K562 (cell line): ENCODE data around the gene TLX2. TPM values are rescaled to one million over a fixed set of nuclear protein-coding genes. Genes with fewer than 3 reads are reported as not detected.
A peak's percentile ranks its signal among the peaks of the same experiment; 100 is the strongest.

ENCODE experiments used
- BRD9 ChIP-seq: fragments of 450-650 bp; IDR thresholded peaks from 2 replicates; pipeline ENCODE4 v1.6.1; 2018; ENCODE audit warnings: low read depth; ENCODE audit not compliant: partially characterized antibody
- CAMTA2 ChIP-seq: fragments of 250-450 bp; sonication (Bioruptor Pico); conservative IDR thresholded peaks from 2 replicates; pipeline ENCODE4 v1.5.1; 2022
- CBFA2T2 ChIP-seq: fragments of 450-650 bp; conservative IDR thresholded peaks from 2 replicates; pipeline ENCODE4 v1.6.1; 2017; ENCODE audit warnings: mild to moderate bottlenecking
- CBX1 ChIP-seq: sonication (generic); IDR thresholded peaks from 2 replicates; pipeline ENCODE4 v1.6.1; 2016; ENCODE audit warnings: antibody characterized with exemption, low read depth, mild to moderate bottlenecking
- CBX5 ChIP-seq: IDR thresholded peaks from 2 replicates; pipeline ENCODE4 v1.6.1; 2014; ENCODE audit warnings: low read depth, borderline replicate concordance
- ELF1 ChIP-seq: fragments of 200-800 bp; sonication (Bioruptor generic); IDR thresholded peaks from 2 replicates; pipeline ENCODE4 v1.6.1; 2016; ENCODE audit warnings: missing genetic modification characterization, missing compliant biosample characterization
- ESRRA ChIP-seq: fragments of 450-650 bp; IDR thresholded peaks from 2 replicates; pipeline ENCODE4 v1.6.1; 2014; ENCODE audit warnings: low read depth, mild to moderate bottlenecking, moderate library complexity, borderline replicate concordance
- ETS2 ChIP-seq: IDR thresholded peaks from 2 replicates; pipeline ENCODE4 v1.6.1; 2016; ENCODE audit warnings: borderline replicate concordance, missing genetic modification characterization, mild to moderate bottlenecking, moderate library complexity, missing compliant biosample characterization; ENCODE audit not compliant: poor library complexity, severe bottlenecking
- ETV1 ChIP-seq: fragments of 450-650 bp; conservative IDR thresholded peaks from 2 replicates; pipeline ENCODE4 v1.6.1; 2016; ENCODE audit warnings: missing genetic modification characterization, control low read depth, low read depth, missing compliant biosample characterization
- FOS ChIP-seq: IDR thresholded peaks from 3 replicates; pipeline ENCODE4 v1.6.1; 2011; ENCODE audit not compliant: insufficient read length; ENCODE audit errors: extremely low read depth
- FUS ChIP-seq: fragments of 200-400 bp; formaldehyde crosslinking; optimal IDR thresholded peaks from 2 replicates; pipeline ENCODE3; 2017; ENCODE audit warnings: low read depth, low read length
- KAT8 ChIP-seq: fragments of 450-650 bp; IDR thresholded peaks from 2 replicates; pipeline ENCODE4 v1.6.1; 2016; ENCODE audit warnings: low read depth, mild to moderate bottlenecking
- KDM4B ChIP-seq, 2 experiments: fragments of 450-650 bp in 1 of 2; sonication (generic) in 1 of 2; IDR thresholded peaks; 2 replicates each; pipeline ENCODE4 v1.6.1; 2016 to 2017; ENCODE audit warnings: borderline replicate concordance in 2 of 2, antibody characterized with exemption in 1 of 2, low read depth in 1 of 2, mild to moderate bottlenecking in 1 of 2
- LCOR ChIP-seq: sonication (generic); formaldehyde crosslinking; IDR thresholded peaks from 2 replicates; pipeline ENCODE4 v1.8.0; 2022; ENCODE audit warnings: mild to moderate bottlenecking, missing genetic modification reagents
- NKRF ChIP-seq: fragments of 450-650 bp; IDR thresholded peaks from 2 replicates; pipeline ENCODE4 v1.6.1; 2016; ENCODE audit warnings: borderline replicate concordance
- PHF8 ChIP-seq: fragments of 200-600 bp; sonication (generic); IDR thresholded peaks from 2 replicates; pipeline ENCODE4 v1.6.1; 2012; ENCODE audit warnings: mixed run types, mild to moderate bottlenecking, inconsistent platforms, low read length, moderate library complexity, borderline replicate concordance
- PHTF2 ChIP-seq: fragments of 250-450 bp; sonication (Bioruptor Pico); IDR thresholded peaks from 2 replicates; pipeline ENCODE4 v1.5.0; 2021; ENCODE audit warnings: mild to moderate bottlenecking
- POLR2G ChIP-seq: fragments of 200-400 bp; formaldehyde crosslinking; IDR thresholded peaks from 2 replicates; pipeline ENCODE4 v1.6.1; 2017; ENCODE audit warnings: low read depth, mild to moderate bottlenecking, antibody characterized with exemption, low read length, moderate library complexity
- PTRF ChIP-seq: fragments of 450-650 bp; IDR thresholded peaks from 2 replicates; pipeline ENCODE4 v1.6.1; 2016; ENCODE audit warnings: mild to moderate bottlenecking, missing genetic modification characterization, missing compliant biosample characterization
- RAD51 ChIP-seq: fragments of 450-650 bp; IDR thresholded peaks from 2 replicates; pipeline ENCODE4 v1.7.1; 2016; ENCODE audit warnings: low read depth, mild to moderate bottlenecking, borderline replicate concordance
- RB1 ChIP-seq: fragments of 450-650 bp; IDR thresholded peaks from 2 replicates; pipeline ENCODE4 v1.6.1; 2017; ENCODE audit warnings: low read depth, mild to moderate bottlenecking
- SAFB2 ChIP-seq: fragments of 200-400 bp; formaldehyde crosslinking; IDR thresholded peaks from 2 replicates; pipeline ENCODE4 v1.6.1; 2018; ENCODE audit warnings: borderline replicate concordance, low read length, low read depth, moderate library complexity; ENCODE audit not compliant: severe bottlenecking
- SPI1 ChIP-seq: IDR thresholded peaks from 2 replicates; pipeline ENCODE4 v1.6.1; 2011; ENCODE audit warnings: low read depth, low read length, control low read depth, borderline replicate concordance
- ZBTB7A ChIP-seq: IDR thresholded peaks from 2 replicates; pipeline ENCODE4 v1.6.1; 2011; ENCODE audit warnings: low read depth, mild to moderate bottlenecking, low read length, moderate library complexity, borderline replicate concordance; ENCODE audit not compliant: control insufficient read depth
- ZC3H11A ChIP-seq: IDR thresholded peaks from 2 replicates; pipeline ENCODE4 v1.6.1; 2012; ENCODE audit warnings: low read depth, low read length, improper control_type of control experiment
- ZNF134 ChIP-seq: fragments of 250-450 bp; sonication (Bioruptor Pico); conservative IDR thresholded peaks from 2 replicates; pipeline ENCODE4 v1.4.0; 2020
- ZNF408 ChIP-seq: fragments of 250-450 bp; sonication (Bioruptor Pico); IDR thresholded peaks from 2 replicates; pipeline ENCODE4 v1.4.0; 2020; ENCODE audit warnings: low read depth, mild to moderate bottlenecking, moderate library complexity
- ZNF644 ChIP-seq: fragments of 200-800 bp; sonication (Bioruptor generic); IDR thresholded peaks from 2 replicates; pipeline ENCODE4 v1.6.1; 2016; ENCODE audit warnings: low read depth, missing genetic modification characterization, missing compliant biosample characterization
- ZNF778 ChIP-seq: fragments of 450-650 bp; formaldehyde crosslinking; IDR thresholded peaks from 2 replicates; pipeline ENCODE4 v1.4.0; 2020; ENCODE audit warnings: mild to moderate bottlenecking, moderate library complexity
- polyA plus RNA-seq, 8 experiments: library from polyadenylated mRNA; depleted of rRNA in 4 of 8; stranded (reverse) in 5 of 8; unstranded in 3 of 8; fragments of >200 nt; fragmentation: Nextera tagmentation in 2 of 8; fragmentation: Illumina TruSeq in 1 of 8; extraction: Ambion mirVana in 2 of 8; extraction: Trizol in 1 of 8; gene quantifications; 2 replicates each; pipeline versions ENCODE4 v1.2.1 to v1.2.3, GENCODE V29; 2011 to 2014; ENCODE audit warnings: inconsistent platforms in 1 of 8, missing spikeins in 1 of 8
- total RNA-seq, 7 experiments: library from RNA; depleted of rRNA in 6 of 7; stranded (reverse); fragments of >200 nt in 6 of 7; fragmentation: Illumina TruSeq in 2 of 7; extraction: Trizol in 2 of 7; gene quantifications; 2 replicates each; pipeline versions ENCODE4 v1.2.1 to v1.2.3, GENCODE V29; 2011 to 2021; ENCODE audit warnings: low replicate concordance in 1 of 7

TLX2 gene
- total and polyA plus RNA-seq, 9 of the 15 experiments (the other 6 are each of a cell fraction or from before 2014, with no cell fraction given): not detected

GRCh38 chr2:74553892-74554819 lies 39.9 kb downstream of the TLX2 start, which contains the start of the genes DOK1 and LOXL3 (continued):
- TF ChIP-seq RAD51: peak; percentile 16; the same call in 1 of the 2 replicates
- no peak for TF ChIP-seq ETS2 (tag)
- TF ChIP-seq ETV1 (tag): no peak
- peak; percentile 82 for TF ChIP-seq ESRRA
- peak; percentile 30 for TF ChIP-seq FUS
- TF ChIP-seq ZBTB7A: peak; percentile 50; the same call in 1 of the 2 replicates
- peak; percentile 88 for TF ChIP-seq ELF1 (tag)
- TF ChIP-seq LCOR: peak; percentile 56; the same call in 1 of the 2 replicates
- TF ChIP-seq RB1: peak; percentile 97
- no peak for TF ChIP-seq PHTF2 (CRISPR knock-in tag)
- peak; percentile 7; the same call in 1 of the 2 replicates for TF ChIP-seq SPI1
- no peak; the same call in 1 of the 2 replicates for TF ChIP-seq ZNF134 (CRISPR knock-in tag)
- no peak for TF ChIP-seq CBX1
- no peak for TF ChIP-seq PTRF (tag)
- no peak for TF ChIP-seq NKRF
- no peak for TF ChIP-seq FOS
- no peak for TF ChIP-seq BRD9
- no peak for TF ChIP-seq ZC3H11A
- no peak for TF ChIP-seq KAT8
- TF ChIP-seq SAFB2: no peak
- no peak for TF ChIP-seq ZNF778 (CRISPR knock-in tag)
- 0 out of 4 replicates have a peak, but pooled peaks of 1 of the 2 experiments have one; percentile 24 for TF ChIP-seq KDM4B (IDR thresholded peaks at IDR 0.05; ENCODE audit: borderline replicate concordance in 2 of 2, low read depth in 1 of 2)
- no peak for TF ChIP-seq CBX5
- TF ChIP-seq POLR2G: peak; percentile 71
- peak; percentile 50; the same call in 1 of the 2 replicates for TF ChIP-seq PHF8
- TF ChIP-seq CAMTA2: no peak
- no peak for TF ChIP-seq ZNF644 (tag)
- no peak for TF ChIP-seq CBFA2T2
- no peak for TF ChIP-seq ZNF408 (CRISPR knock-in tag)
